ENCODE data around the gene KRT2.

GRCh38 chr12:52608161-52608560, 43.9 kb downstream of the KRT2 start:
- TF ChIP-seq CTCF (IDR thresholded peaks at IDR 0.05): no peak
- TF ChIP-seq EP300 (IDR thresholded peaks at IDR 0.05): no peak
